NCI-H146 (cell line): ENCODE results near the gene C11orf65.
"Not testable (repeated sequence)": the region's sequence is repeated elsewhere in the genome, so short reads cannot be mapped to it uniquely, and the experiment has no call there.

Experiments
- DNase-seq: peaks from one replicate; lab custom pipeline; 2025; lab: John Stamatoyannopoulos, UW

C11orf65 gene

DNA sequence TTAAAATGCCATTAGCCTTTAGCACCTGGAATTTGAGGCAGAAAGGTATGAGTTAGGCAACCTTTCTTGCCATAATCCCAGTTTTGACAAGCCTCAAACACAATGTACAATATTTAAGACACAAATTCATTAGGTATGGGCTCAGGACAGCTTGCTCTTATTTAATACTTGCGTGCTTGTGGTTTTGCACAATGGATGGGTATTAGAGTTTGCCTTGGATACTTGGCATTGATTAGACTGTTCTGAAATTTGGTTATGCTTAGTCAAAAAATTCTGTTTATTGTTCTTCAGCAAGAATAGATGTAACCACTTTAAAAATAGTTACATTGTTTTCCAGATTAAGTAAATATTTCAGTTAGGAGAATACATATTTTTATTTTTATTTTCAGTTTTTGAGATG is 5.4 kb upstream of the C11orf65 start:
- DNase-seq: no peak

DNA sequence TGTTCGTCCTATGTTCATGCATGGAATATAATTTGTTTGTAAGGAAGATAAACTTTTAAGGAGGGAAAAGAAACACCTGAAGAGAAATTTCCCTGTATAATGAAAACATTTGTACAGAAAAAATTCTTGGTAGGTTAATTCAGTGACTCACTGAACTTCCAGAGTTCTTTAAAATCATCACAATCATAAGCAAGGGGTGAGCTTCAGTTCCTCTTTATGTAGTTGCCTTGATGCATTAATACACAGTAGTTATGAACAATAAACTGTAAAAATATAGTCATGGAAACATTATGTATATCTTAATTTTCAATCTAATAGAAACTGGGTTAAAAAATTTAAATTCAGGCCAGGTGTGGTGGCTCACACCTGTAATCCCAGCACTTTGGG is 1.1 kb upstream of the C11orf65 start:
- no peak for DNase-seq

GRCh38 chr11:108466405-108466804 is 924 bp downstream of the C11orf65 start:
- DNase-seq: no peak

DNA sequence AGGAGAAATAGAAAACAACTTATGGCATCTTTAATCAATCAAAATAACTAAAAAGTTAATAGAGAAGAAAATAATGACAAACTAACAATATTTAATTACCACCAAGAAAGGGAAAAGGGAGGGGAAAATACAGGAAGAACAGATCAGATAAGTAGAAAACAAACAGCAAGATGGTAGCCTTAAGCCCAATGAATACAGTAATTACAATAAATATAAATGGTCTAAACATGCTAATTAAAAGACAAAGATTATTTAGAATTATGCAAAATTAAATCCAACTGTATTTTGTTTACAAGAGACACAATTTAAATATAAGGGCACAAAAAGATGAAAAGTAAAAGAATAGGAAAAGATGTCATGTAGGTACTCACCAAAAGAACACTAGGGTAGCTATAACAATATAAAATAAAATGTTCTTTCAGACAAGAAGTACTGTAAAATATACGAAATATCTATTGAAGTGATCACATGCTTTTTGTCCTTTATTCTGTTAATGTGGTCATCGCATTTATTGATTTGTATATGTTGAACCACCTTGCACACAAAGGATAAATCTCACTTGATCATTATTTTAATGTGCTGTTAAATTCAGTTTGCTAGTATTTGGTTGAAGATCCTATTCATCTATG is 14.0 kb downstream of the C11orf65 start:
- DNase-seq: no peak

- not testable (repeated sequence) for DNase-seq
These were observed 25.9 kb downstream of the C11orf65 start for GRCh38 chr11:108441445-108441844.

- no peak for DNase-seq
These were observed 30.7 kb downstream of the C11orf65 start for GRCh38 chr11:108436594-108436993.

DNA sequence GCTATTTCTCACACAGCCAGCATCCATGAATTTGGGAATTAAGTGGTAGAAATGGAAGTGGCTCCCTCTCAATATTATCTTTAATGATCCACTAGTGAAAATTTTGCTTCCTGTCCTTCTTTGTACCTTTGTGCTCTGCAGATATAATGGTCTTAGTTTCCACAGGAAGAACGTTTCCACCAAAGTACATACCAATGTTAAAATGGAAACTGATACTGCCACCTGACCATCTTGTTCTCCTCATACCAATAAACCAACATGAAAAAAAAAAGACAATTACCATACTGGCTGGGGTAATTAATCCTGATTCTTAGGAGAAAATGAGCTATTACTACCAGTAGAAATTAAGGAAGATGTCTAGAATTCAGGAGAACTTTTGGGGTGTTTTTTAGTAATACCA is 32.3 kb downstream of the C11orf65 start:
- no peak for DNase-seq

DNA sequence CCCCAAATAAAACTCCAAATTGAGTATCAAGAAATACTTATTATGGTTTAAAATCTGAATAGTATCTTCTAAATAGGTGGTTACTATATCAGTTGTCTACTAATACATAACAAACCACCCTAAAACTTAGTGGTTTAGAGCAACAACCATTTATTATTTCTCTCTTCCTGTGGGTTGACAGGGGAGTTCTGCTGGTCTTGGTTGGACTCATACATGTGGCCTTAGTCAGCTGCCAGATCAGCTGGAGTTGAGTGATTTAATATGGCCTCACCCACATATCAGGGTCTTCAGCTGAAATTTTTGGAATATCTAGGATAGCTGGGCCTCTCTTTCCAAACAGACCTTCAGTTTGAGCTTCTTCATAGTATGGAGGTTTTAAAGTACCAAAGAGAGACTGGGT is 34.5 kb downstream of the C11orf65 start:
- DNase-seq: no peak

DNA sequence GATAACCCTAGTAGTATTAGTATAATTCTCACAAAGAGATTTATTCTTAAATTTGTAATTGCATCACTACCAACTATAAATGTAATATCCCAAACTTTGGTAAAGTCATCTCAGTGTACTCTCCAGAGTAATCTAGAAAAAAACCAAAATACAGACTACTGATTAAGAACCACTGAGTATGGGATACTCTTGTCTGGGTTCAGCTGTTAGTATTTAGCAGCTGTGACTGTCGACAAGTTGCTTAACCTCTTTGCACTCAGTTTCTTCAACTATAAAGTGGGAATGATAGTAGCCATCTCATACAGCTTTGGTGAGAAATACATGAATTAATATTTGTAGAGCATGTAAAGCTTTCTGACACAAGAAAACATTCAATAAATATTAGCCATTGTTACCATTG is 35.3 kb downstream of the C11orf65 start:
- DNase-seq: no peak

DNA sequence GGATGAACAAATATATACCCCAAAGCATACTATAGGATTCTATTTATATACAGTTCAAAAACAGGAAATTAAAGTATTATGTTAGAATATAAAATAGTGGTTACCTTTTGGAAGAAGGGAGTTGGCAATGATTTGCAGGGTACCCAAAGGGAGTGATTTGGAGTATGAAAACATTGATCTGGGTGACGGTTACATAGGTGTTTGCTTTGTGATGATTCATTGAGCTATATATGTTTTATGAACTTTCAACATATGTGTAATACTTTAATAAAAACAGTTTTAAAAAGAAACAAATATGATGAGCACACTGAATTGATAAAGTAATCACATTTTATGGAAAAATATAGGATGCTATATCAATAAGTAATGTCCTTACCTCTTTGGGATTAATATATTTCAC is 36.0 kb downstream of the C11orf65 start:
- no peak for DNase-seq

- peak; percentile 29 for DNase-seq
These were observed 49.8 kb downstream of the C11orf65 start for GRCh38 chr11:108417551-108417950.

DNA sequence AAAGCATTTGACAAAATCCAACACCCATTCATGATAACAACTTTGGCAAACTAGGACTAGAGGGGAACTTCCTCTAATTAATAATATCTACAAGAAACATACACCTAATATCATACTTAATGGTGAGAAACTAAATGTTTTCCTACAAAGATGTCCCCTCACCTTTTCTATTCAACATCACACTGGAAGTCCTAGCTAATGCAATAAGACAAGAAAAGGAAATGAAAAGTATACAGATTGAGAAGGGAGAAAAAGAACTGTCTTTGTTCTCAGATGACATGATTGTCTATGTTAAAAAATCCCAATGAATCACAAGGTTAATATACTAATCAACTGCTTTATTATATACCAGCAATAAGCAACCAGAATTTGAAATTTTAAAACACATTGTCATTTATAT is 52.4 kb downstream of the C11orf65 start:
- DNase-seq: no peak

DNA sequence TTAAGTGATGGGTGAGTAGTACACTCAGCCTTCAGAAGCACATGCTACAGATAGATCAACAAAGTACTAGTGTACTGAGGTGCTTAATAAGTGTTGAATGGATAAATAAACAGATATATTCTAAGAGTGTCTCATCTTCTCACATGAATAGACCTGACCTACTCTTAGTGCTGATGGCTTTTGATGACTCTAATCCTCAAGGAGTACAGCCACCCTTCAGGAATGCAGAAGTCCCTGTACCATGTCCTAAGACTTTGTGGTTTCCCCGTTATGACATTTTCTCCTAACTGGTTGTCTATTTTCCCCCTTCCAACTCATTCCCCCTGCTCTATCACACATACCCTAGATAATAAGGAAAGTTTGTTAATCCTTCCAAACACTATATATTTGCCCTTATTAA is 61.6 kb downstream of the C11orf65 start:
- DNase-seq: no peak

GRCh38 chr11:108403052-108403451 is 64.3 kb downstream of the C11orf65 start:
- no peak for DNase-seq

- no peak for DNase-seq
These were observed 65.1 kb downstream of the C11orf65 start for GRCh38 chr11:108402241-108402640.

GRCh38 chr11:108398439-108398838 is 68.9 kb downstream of the C11orf65 start:
- DNase-seq: no peak

- DNase-seq: not testable (repeated sequence)
These were observed 70.7 kb downstream of the C11orf65 start for GRCh38 chr11:108396672-108397071.

- DNase-seq: no peak
These were observed 72.5 kb downstream of the C11orf65 start for GRCh38 chr11:108394744-108395284.

DNA sequence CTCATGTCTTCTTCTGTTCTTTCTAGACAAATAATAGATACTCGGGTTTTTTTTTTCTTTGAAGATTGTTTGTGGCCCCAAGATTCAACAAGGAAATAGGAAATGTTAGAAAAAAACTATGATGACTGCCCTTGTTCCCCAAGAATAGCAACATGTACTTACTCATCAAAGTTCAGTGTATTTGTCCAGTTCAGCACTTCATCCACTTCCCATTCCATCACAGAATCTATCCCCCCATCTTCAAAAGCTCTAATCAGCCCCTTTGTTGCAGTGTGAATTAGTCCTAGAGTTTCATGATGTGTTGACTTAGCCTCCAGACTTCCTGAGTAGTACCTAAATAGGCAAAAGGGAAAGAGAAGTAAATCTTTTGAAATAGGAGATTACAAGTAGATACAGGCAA is 74.3 kb downstream of the C11orf65 start:
- DNase-seq: no peak

DNA sequence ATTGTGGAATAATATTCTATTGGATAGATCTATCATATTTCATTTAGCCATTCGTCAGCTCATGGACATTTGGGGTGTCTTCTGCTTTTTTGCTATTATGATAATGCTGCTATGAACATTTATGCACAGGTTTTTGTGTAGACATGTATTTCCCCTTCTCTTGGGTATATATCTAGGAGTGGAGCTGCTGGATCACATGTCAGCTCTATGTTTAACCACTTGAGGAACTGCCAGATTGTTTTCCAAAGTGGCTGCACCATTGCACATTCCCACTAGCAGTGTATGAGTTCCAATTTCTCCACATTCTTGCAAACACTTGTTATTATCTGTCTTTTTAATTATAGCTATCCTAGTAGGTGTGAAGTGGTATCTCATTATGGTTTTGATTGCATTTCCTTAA is 75.0 kb downstream of the C11orf65 start:
- no peak for DNase-seq

DNA sequence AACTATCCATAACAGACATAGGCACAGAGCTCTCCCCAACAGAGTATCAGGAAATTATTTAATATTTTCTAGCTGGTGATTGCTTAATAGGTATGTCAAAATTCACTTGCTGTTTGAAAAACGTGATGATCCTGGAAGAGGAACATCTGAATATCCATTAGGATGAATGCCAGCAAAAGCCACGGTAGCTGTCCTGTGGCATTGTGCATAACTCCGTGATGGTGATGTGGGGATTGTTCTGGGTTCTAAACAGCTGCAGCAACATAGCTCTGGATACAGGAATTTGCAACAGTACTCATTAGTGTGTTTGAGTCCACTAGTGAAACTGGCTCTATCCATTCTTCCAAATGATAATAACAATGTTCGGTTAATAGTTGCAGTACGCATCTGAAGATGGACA is 78.8 kb downstream of the C11orf65 start:
- no peak for DNase-seq

GRCh38 chr11:108373505-108373904 is 93.8 kb downstream of the C11orf65 start:
- not testable (repeated sequence) for DNase-seq

DNA sequence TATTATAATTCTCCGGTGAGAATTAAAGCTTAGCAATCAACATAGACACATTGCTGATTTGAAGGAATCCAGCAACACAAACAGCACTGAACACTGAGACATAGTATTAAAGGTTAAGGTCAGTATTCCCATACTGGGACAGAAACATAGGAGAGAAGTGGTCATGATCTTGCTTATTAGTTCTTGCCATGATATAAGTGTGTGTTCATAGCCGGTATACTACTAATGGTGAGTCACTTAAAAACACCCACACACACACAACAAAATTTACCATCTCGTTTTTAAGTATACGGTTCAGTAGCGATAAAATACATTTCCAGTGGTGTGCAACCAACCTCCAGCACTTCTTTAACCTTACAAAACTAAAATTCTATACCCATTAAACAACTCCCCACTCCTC is 96.3 kb downstream of the C11orf65 start:
- no peak for DNase-seq

- no peak for DNase-seq
These were observed 97.0 kb downstream of the C11orf65 start for GRCh38 chr11:108370315-108370714.
